ENCODE results near the gene CREB5. TPM values are rescaled to one million over a fixed set of nuclear protein-coding genes. Genes with fewer than 3 reads are reported as not detected.
"Not testable (repeated sequence)": the region's sequence is repeated elsewhere in the genome, so short reads cannot be mapped to it uniquely, and the experiment has no call there.

The CREB5 gene
- total and polyA plus RNA-seq, 11 donors = 7.6 to 38.7 (median 15.2) TPM

GRCh38 chr7:28395404-28395803 lies 16.9 kb upstream of the CREB5 start:
- no peaks in the 10 kb centered on the region for H3K36me3 ChIP-seq
- H3K27me3 ChIP-seq = peaks cover 0 to 3% (median 0%) of the 10 kb centered on the region in 9 donors
- intact Hi-C loops (cut with DNase I) = loop anchor here in 1 of 10 donors (10.0 kb wide), 2 partner anchors 229 to 289 kb away; no protein-coding TSS in a partner anchor
- 66 to 74% (median 71%) methylated on average over 3 of the region's 3 CpGs for WGBS, 4 donors
- no peaks in the 10 kb centered on the region for H3K4me1 ChIP-seq
- no peak overlapping the region for H3K27ac ChIP-seq
- peaks cover 0 to 4% (median 0%) of the 10 kb centered on the region in 12 donors for H3K9me3 ChIP-seq
- H3K4me3 ChIP-seq = no peak overlapping the region
- no peak for DNase-seq
- TF ChIP-seq POLR2A (IDR thresholded peaks at IDR 0.05) (no peak), CTCF (IDR thresholded peaks at IDR 0.05) (no peak)
- no peak for ATAC-seq

GRCh38 chr7:28395831-28396230 lies 16.5 kb upstream of the CREB5 start:
- 64 to 78% (median 73%) methylated on average over 2 of the region's 2 CpGs for WGBS, 4 donors
- no peak for ATAC-seq
- intact Hi-C loops (cut with DNase I) = loop anchor here in 1 of 10 donors (10.0 kb wide), 2 partner anchors 229 to 289 kb away; no protein-coding TSS in a partner anchor

GRCh38 chr7:28397141-28397540 lies 15.2 kb upstream of the CREB5 start:
- ATAC-seq = no peak
- TF ChIP-seq POLR2A (IDR thresholded peaks at IDR 0.05) (no peak), CTCF (IDR thresholded peaks at IDR 0.05) (no peak)
- intact Hi-C loops (cut with DNase I) = loop anchor here in 1 of 10 donors (10.0 kb wide), 2 partner anchors 228 to 288 kb away; no protein-coding TSS in a partner anchor
- 41 to 53% (median 50%) methylated on average over 2 of the region's 2 CpGs for WGBS, 4 donors
- H3K27me3 ChIP-seq = peaks cover 0 to 3% (median 0%) of the 10 kb centered on the region in 9 donors
- no peaks in the 10 kb centered on the region for H3K4me1 ChIP-seq
- no peak for DNase-seq
- no peaks in the 10 kb centered on the region for H3K36me3 ChIP-seq
- H3K4me3 ChIP-seq = no peak overlapping the region
- H3K9me3 ChIP-seq = peaks cover 0 to 4% (median 0%) of the 10 kb centered on the region in 12 donors
- H3K27ac ChIP-seq = no peak overlapping the region

More at GRCh38 chr7:28395831-28396230, 16.5 kb upstream of the CREB5 start:
- H3K4me1 ChIP-seq = no peaks in the 10 kb centered on the region
- H3K27ac ChIP-seq = no peak overlapping the region
- no peaks in the 10 kb centered on the region for H3K36me3 ChIP-seq
- H3K9me3 ChIP-seq = peaks cover 0 to 4% (median 0%) of the 10 kb centered on the region in 12 donors
- DNase-seq = no peak
- H3K4me3 ChIP-seq = no peak overlapping the region
- H3K27me3 ChIP-seq = peaks cover 0 to 3% (median 0%) of the 10 kb centered on the region in 9 donors
- TF ChIP-seq CTCF (IDR thresholded peaks at IDR 0.05) (no peak), POLR2A (IDR thresholded peaks at IDR 0.05) (no peak)

- Histone ChIP-seq H3K9me3 (no peaks in the 10 kb centered on the region), H3K36me3 (no peaks in the 10 kb centered on the region), H3K4me1 (peaks cover 0 to 6% (median under 1%) of the 10 kb centered on the region in 12 donors), H3K4me3 (no peak overlapping the region), H3K27ac (no peak overlapping the region), H3K27me3 (peaks cover 0 to 3% (median 0%) of the 10 kb centered on the region in 9 donors)
- ATAC-seq = no peak
- WGBS, 4 donors = 80 to 87% (median 82%) methylated on average over 3 of the region's 3 CpGs
- TF ChIP-seq CTCF (IDR thresholded peaks at IDR 0.05) = no peak
- no peak for TF ChIP-seq POLR2A (IDR thresholded peaks at IDR 0.05)
- intact Hi-C loops (cut with DNase I) = loop anchor here in 1 of 10 donors (10.0 kb wide), 1 partner anchor 284 kb away; no protein-coding TSS in a partner anchor
- DNase-seq = no peak
Observed at GRCh38 chr7:28400838-28401360, 11.4 kb upstream of the CREB5 start.

- H3K4me1 ChIP-seq = peaks cover 0 to 13% (median 5%) of the 10 kb centered on the region in 12 donors
- intact Hi-C loops (cut with DNase I) = loop anchor here in 1 of 10 donors (10.0 kb wide), 1 partner anchor 283 kb away; no protein-coding TSS in a partner anchor
- 89 to 100% (median 99%) methylated on average over 3 to 4 of the region's 4 CpGs for WGBS, 4 donors
- H3K36me3 ChIP-seq, H3K27ac ChIP-seq, DNase-seq, H3K4me3 ChIP-seq, ATAC-seq, H3K9me3 ChIP-seq, H3K27me3 ChIP-seq: not testable (repeated sequence)
Observed at GRCh38 chr7:28401567-28401966, 10.8 kb upstream of the CREB5 start.
